Measurements from ENCODE around the gene EHD1. TPM values are rescaled to one million over a fixed set of nuclear protein-coding genes. Genes with fewer than 3 reads are reported as not detected.

The EHD1 gene
- total RNA-seq, 1 donor from 2014 or later, result 101 TPM

DNA sequence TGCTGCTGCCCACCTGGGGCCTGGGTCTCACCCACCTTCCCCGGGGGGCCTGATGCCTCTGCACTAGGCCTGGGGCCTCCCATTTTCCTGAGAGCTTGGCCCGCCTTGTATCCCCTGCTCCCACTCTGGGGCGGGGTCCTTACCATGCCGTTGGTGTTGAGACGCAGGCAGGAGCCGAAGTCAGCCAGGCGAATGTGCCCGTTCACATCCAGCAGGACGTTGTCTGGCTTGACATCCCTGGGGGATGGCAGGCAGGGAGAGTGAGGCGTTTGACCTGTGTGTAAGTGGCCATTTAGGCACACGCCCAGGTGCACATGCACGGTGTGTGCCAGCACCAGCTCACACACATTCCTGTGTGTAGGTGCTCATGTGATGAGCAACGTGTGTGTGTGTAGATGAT, 39.1 kb downstream of the EHD1 start:
- no peaks in the 10 kb centered on the region for H3K9me3 Mint-ChIP-seq
- H3K4me1 Mint-ChIP-seq, result peaks cover 8% of the 10 kb centered on the region
- intact Hi-C loops (cut with micrococcal nuclease), result no loop called here
- no peak overlapping the region for H3K4me3 Mint-ChIP-seq
- H3K36me3 Mint-ChIP-seq (ENCODE audit: low read depth), result no peaks in the 10 kb centered on the region
- no peak for DNase-seq
- H3K27ac Mint-ChIP-seq, result no peak overlapping the region
- peaks cover 2% of the 10 kb centered on the region for H3K27me3 Mint-ChIP-seq

- DNase-seq, result no peak
- H3K4me1 Mint-ChIP-seq, result peaks cover 5% of the 10 kb centered on the region
- no peak overlapping the region for H3K27ac Mint-ChIP-seq
- peaks cover 2% of the 10 kb centered on the region for H3K27me3 Mint-ChIP-seq
- H3K9me3 Mint-ChIP-seq, result no peaks in the 10 kb centered on the region
- no peak overlapping the region for H3K4me3 Mint-ChIP-seq
- H3K36me3 Mint-ChIP-seq (ENCODE audit: low read depth), result no peaks in the 10 kb centered on the region
- intact Hi-C loops (cut with micrococcal nuclease), result no loop called here
Observed at GRCh38 chr11:64838600-64839334, 39.7 kb downstream of the EHD1 start.

- Mint-ChIP-seq H3K27ac (no peak overlapping the region), H3K4me3 (no peak overlapping the region), H3K4me1 (no peaks in the 10 kb centered on the region), H3K36me3 (ENCODE audit: low read depth) (no peaks in the 10 kb centered on the region), H3K9me3 (no peaks in the 10 kb centered on the region), H3K27me3 (no peaks in the 10 kb centered on the region)
- intact Hi-C loops (cut with micrococcal nuclease), result no loop called here
- DNase-seq, result no peak
Observed at GRCh38 chr11:64837887-64838351, 40.5 kb downstream of the EHD1 start.

GRCh38 chr11:64836448-64837072, 41.9 kb downstream of the EHD1 start:
- H3K27ac Mint-ChIP-seq, result no peak overlapping the region

GRCh38 chr11:64835616-64836447, 42.6 kb downstream of the EHD1 start:
- Mint-ChIP-seq H3K4me3 (no peak overlapping the region), H3K36me3 (ENCODE audit: low read depth) (no peaks in the 10 kb centered on the region), H3K27ac (no peak overlapping the region), H3K9me3 (no peaks in the 10 kb centered on the region), H3K4me1 (no peaks in the 10 kb centered on the region), H3K27me3 (no peaks in the 10 kb centered on the region)
- intact Hi-C loops (cut with micrococcal nuclease), result no loop called here
- no peak for DNase-seq

More at GRCh38 chr11:64836448-64837072, 41.9 kb downstream of the EHD1 start:
- no peak overlapping the region for H3K4me3 Mint-ChIP-seq
- no peaks in the 10 kb centered on the region for H3K27me3 Mint-ChIP-seq
- no peaks in the 10 kb centered on the region for H3K36me3 Mint-ChIP-seq (ENCODE audit: low read depth)
- no peaks in the 10 kb centered on the region for H3K9me3 Mint-ChIP-seq
- intact Hi-C loops (cut with micrococcal nuclease), result no loop called here
- DNase-seq, result no peak
- no peaks in the 10 kb centered on the region for H3K4me1 Mint-ChIP-seq

- no peak overlapping the region for H3K4me3 Mint-ChIP-seq
- no peaks in the 10 kb centered on the region for H3K9me3 Mint-ChIP-seq
- intact Hi-C loops (cut with micrococcal nuclease), result no loop called here
- no peaks in the 10 kb centered on the region for H3K27me3 Mint-ChIP-seq
- H3K27ac Mint-ChIP-seq, result no peak overlapping the region
- H3K4me1 Mint-ChIP-seq, result no peaks in the 10 kb centered on the region
- no peaks in the 10 kb centered on the region for H3K36me3 Mint-ChIP-seq (ENCODE audit: low read depth)
- no peak for DNase-seq
Observed at GRCh38 chr11:64834723-64835615, 43.5 kb downstream of the EHD1 start.

GRCh38 chr11:64834031-64834722, 44.2 kb downstream of the EHD1 start:
- Mint-ChIP-seq H3K4me1 (no peaks in the 10 kb centered on the region), H3K27ac (no peak overlapping the region), H3K9me3 (no peaks in the 10 kb centered on the region), H3K4me3 (no peak overlapping the region), H3K27me3 (no peaks in the 10 kb centered on the region), H3K36me3 (ENCODE audit: low read depth) (no peaks in the 10 kb centered on the region)
- no peak for DNase-seq
- intact Hi-C loops (cut with micrococcal nuclease), result no loop called here

DNA sequence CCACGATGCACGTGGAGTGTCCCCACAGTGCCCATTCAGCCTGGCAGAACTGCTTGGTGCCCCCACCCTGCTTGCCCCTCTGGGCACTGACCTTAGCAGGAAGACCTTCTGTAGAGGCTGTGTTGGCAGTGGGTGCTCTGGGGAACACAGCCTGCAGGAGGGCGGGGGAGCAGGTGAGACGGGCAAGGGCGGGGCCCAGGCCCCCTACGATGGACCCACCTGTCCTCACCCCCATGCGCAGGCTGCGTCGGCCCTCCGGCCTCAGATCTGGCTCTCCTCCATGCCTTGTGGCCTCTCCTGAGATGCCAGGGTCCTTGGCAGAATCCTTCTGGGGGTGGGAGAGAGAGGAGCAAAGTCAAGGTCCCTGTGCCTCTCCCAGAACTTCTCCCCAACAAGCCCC, 44.9 kb downstream of the EHD1 start:
- H3K9me3 Mint-ChIP-seq, result no peaks in the 10 kb centered on the region
- H3K4me3 Mint-ChIP-seq, result no peak overlapping the region

DNA sequence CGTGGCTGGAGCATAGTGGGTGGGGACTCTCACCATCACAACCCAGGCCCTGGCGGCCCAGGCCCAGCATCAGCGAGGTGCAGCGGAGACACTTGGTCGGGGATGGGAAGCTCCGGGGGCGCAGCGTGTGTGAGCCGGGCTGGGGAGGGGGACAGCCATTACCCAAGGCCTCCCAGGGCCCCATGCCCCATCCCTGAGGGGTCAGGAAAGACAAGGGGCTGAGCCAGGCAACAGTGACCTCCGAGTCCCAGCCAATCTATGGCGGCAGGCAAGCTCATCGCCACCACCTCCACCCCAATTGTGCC, 45.3 kb downstream of the EHD1 start:
- Mint-ChIP-seq H3K36me3 (ENCODE audit: low read depth) (no peaks in the 10 kb centered on the region), H3K27ac (no peak overlapping the region)
- intact Hi-C loops (cut with micrococcal nuclease), result no loop called here

More for the DNA sequence above, 44.9 kb downstream of the EHD1 start:
- Mint-ChIP-seq H3K27me3 (no peaks in the 10 kb centered on the region), H3K4me1 (no peaks in the 10 kb centered on the region), H3K27ac (no peak overlapping the region), H3K36me3 (ENCODE audit: low read depth) (no peaks in the 10 kb centered on the region)
- intact Hi-C loops (cut with micrococcal nuclease), result no loop called here
- DNase-seq, result no peak

GRCh38 chr11:64832467-64833197, 45.8 kb downstream of the EHD1 start:
- no peak overlapping the region for H3K4me3 Mint-ChIP-seq
- H3K9me3 Mint-ChIP-seq, result no peaks in the 10 kb centered on the region
- no peaks in the 10 kb centered on the region for H3K4me1 Mint-ChIP-seq
- H3K27ac Mint-ChIP-seq, result no peak overlapping the region
- DNase-seq, result no peak
- intact Hi-C loops (cut with micrococcal nuclease), result no loop called here
- no peaks in the 10 kb centered on the region for H3K36me3 Mint-ChIP-seq (ENCODE audit: low read depth)
- no peaks in the 10 kb centered on the region for H3K27me3 Mint-ChIP-seq

More for the DNA sequence above, 45.3 kb downstream of the EHD1 start:
- Mint-ChIP-seq H3K4me3 (no peak overlapping the region), H3K9me3 (no peaks in the 10 kb centered on the region), H3K27me3 (no peaks in the 10 kb centered on the region), H3K4me1 (no peaks in the 10 kb centered on the region)
- DNase-seq, result no peak

GRCh38 chr11:64831411-64831891, 47.0 kb downstream of the EHD1 start:
- intact Hi-C loops (cut with micrococcal nuclease), result no loop called here
- Mint-ChIP-seq H3K27ac (no peak overlapping the region), H3K4me1 (no peaks in the 10 kb centered on the region), H3K9me3 (no peaks in the 10 kb centered on the region), H3K4me3 (no peak overlapping the region), H3K27me3 (no peaks in the 10 kb centered on the region), H3K36me3 (ENCODE audit: low read depth) (no peaks in the 10 kb centered on the region)
- DNase-seq, result no peak

DNA sequence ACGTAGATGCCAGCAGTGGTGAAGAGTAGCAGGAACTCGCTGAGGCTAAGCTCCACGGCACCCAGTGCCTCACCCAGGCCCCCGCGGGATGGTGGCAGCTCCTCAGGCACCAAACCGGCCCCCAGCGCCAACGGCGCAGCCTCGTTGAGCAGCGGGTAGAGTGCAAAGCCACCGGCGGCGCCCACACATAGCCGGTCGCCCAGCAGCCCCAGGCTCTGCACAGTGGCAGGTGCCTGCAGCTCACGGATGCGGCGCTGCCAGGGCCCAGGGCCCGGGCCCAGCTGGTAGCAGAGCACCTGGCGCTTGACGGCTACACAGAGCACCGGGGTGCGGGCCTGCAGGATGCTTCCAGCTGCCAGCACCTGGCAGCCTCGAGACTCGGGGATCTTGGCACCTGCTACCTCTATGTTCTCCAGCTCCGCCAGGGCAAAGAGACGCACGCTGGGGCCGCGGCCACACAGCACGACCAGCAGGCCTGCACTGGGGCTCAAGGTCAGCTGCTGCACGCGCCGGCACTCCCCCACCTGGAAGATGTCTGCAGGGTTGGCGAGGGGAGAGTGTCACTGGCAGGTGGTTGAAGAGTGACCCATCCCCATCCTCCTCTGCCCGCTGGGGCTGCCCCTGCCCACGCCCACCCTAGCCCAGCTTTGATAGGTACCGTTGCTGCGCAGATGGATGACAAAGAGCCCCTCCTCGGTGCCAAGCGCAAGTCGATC, 48.7 kb downstream of the EHD1 start:
- H3K4me1 Mint-ChIP-seq, result no peaks in the 10 kb centered on the region

More for the DNA sequence above, 48.7 kb downstream of the EHD1 start:
- no peak for DNase-seq
- H3K9me3 Mint-ChIP-seq, result no peaks in the 10 kb centered on the region
- intact Hi-C loops (cut with micrococcal nuclease), result no loop called here
- no peak overlapping the region for H3K27ac Mint-ChIP-seq
- H3K36me3 Mint-ChIP-seq (ENCODE audit: low read depth), result no peaks in the 10 kb centered on the region
- H3K4me3 Mint-ChIP-seq, result no peak overlapping the region
- H3K27me3 Mint-ChIP-seq, result no peaks in the 10 kb centered on the region
